ENCODE measurements around the gene SNCG.
"Not testable (repeated sequence)": the region's sequence is repeated elsewhere in the genome, so short reads cannot be mapped to it uniquely, and the experiment has no call there.

SNCG gene

DNA sequence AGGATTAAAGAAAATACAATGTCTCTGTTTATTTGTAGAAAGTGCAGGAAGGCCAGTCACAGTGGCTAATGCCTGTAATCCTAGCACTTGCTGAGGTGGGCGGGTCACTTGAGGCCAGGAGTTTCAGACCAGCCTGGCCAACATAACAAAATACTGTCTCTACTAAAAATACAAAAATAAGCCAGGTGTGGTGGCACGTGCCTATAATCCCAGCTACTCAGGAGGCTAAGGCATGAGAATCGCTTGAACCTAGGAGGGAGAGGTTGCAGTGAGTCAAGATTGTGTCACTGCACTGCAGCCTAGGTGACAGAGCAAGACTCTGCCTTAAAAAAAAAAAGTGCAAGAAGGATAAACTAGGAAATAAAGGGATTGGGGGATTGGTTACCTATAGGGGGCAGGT is 20.1 kb downstream of the SNCG start:
- not testable (repeated sequence) for DNase-seq (ENCODE audit: low spot score)

GRCh38 chr10:86979296-86979818 is 21.0 kb downstream of the SNCG start:
- no peak for DNase-seq (ENCODE audit: low spot score)

- DNase-seq (ENCODE audit: low spot score): no peak
These were observed 21.6 kb downstream of the SNCG start for GRCh38 chr10:86979977-86980448.

- not testable (repeated sequence) for DNase-seq (ENCODE audit: low spot score)
These were observed 22.6 kb downstream of the SNCG start for GRCh38 chr10:86981020-86981419.

DNA sequence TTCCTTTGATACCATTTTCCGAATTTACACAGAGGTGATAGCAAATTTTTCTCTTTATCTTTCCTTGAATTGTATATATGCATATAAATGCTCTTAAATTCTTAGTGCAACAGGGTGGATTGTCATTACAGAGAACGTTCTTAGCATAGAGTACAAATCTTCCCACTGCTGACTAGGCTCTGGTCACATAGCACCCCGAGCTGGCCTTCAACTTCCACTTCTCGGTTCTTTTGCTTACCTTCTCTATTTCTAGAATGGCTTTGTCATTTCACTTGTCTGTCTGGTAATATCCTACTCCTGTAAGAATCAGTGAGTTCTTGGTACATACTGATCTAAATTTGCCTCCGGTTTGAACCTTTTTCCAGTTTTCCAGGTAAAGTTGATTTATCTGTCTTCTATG is 23.3 kb downstream of the SNCG start:
- DNase-seq (ENCODE audit: low spot score): no peak

DNA sequence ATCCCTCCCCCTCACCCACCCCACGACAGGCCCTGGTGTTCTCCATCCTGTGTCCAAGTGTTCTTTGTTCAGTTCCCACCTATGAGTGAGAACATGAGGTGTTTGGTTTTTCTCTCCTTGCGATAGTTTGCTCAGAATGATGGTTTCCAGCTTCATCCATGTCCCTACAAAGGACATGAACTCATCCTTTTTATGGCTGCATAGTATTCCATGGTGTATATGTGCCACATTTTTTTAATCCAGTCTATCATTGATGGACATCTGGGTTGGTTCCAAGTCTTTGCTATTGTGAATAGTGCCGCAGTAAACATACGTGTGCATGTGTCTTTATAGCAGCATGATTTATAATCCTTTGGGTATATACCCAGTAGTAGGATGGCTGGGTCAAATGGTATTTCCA is 26.1 kb downstream of the SNCG start:
- DNase-seq (ENCODE audit: low spot score): not testable (repeated sequence)

GRCh38 chr10:86988520-86988919 is 30.1 kb downstream of the SNCG start:
- no peak for DNase-seq (ENCODE audit: low spot score)

DNA sequence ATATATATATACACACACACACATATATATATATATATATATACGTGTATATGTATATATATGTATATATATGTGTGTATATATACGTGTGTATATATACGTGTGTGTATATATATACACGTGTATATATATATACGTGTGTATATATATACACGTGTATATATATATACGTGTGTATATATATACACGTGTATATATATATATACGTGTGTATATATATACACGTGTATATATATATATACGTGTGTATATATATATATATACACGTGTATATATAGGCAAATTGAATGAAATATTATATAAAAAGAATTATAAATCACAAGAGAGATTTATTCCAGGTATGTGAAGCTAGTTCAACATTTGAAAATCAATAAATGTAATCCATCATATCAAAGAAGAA is 33.0 kb downstream of the SNCG start:
- not testable (repeated sequence) for DNase-seq (ENCODE audit: low spot score)

- DNase-seq (ENCODE audit: low spot score): no peak
These were observed 34.1 kb downstream of the SNCG start for GRCh38 chr10:86992456-86992855.

- no peak for DNase-seq (ENCODE audit: low spot score)
These were observed 34.5 kb downstream of the SNCG start for GRCh38 chr10:86992929-86993328.

- DNase-seq (ENCODE audit: low spot score): not testable (repeated sequence)
These were observed 41.5 kb downstream of the SNCG start for GRCh38 chr10:86999802-87000403.

DNA sequence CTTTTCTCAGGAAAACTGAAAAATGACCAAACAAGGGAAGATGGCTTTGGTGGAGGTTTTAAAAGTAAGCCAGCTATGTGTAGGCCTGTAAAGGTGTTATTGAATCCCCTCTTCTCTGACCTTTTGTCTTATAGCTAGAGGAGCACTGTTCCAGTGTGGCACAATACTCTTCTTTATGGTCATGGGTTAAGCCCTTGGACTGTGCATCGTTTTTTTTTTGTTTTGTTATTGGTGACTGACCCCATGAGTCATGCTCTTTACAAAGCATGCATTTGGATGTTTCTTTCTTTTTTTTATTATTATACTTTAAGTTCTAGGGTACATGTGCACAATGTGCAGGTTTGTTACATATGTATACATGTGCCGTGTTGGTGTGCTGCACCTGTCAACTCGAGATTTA is 42.1 kb downstream of the SNCG start:
- DNase-seq (ENCODE audit: low spot score): no peak

DNA sequence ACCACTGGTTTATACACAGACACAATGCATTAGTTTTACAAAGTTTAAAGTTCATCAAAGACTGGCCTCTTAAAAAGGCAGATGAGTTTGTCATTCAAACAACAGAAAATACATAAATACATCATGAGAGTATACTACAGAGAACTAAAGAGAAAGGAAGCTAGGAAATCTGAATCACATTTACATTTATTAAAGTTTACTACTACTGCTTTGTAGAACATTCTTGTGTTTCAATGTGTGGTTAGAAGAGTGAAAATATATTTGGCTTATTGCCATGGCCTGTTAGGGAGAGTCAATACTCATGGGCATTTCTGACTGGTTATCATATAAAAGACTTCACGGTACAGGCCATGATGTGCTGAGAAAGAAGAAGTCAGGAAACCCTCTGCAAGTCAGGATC is 48.7 kb downstream of the SNCG start:
- DNase-seq (ENCODE audit: low spot score): not testable (repeated sequence)

GRCh38 chr10:87007674-87008073 is 49.3 kb downstream of the SNCG start:
- not testable (repeated sequence) for DNase-seq (ENCODE audit: low spot score)

DNA sequence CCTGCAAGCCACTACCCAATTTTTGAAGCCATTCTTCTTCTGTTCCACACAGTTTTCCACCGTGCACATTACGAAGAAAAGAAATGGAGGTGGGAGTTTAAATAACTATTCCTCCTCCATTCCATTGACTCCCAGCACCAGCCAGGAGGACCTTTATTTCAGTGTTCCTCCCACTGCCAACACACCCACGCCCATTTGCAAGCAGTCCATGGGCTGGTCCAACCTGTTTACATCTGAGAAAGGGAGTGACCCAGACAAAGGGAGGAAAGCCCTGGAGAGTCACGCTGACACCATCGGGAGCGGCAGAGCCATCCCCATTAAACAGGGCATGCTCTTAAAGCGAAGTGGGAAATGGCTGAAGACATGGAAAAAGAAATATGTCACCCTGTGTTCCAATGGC is 49.9 kb downstream of the SNCG start:
- not testable (repeated sequence) for DNase-seq (ENCODE audit: low spot score)

DNA sequence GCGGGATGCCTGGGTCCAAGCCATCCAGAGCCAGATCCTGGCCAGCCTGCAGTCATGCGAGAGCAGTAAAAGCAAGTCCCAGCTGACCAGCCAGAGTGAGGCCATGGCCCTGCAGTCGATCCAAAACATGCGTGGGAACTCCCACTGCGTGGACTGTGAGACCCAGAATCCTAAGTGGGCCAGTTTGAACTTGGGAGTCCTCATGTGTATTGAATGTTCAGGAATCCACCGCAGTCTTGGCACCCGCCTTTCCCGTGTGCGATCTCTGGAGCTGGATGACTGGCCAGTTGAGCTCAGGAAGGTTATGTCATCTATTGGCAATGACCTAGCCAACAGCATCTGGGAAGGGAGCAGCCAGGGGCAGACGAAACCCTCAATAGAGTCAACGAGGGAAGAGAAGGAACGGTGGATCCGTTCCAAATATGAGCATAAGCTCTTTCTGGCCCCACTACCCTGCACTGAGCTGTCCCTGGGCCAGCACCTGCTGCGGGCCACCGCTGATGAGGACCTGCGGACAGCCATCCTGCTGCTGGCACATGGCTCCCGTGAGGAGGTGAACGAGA is 50.8 kb downstream of the SNCG start:
- DNase-seq (ENCODE audit: low spot score): not testable (repeated sequence)
